Spleen (tissue), 7 donors: ENCODE data around the gene BBS9.

Source experiments
- CTCF ChIP-seq, 11 experiments: fragments of 200-600 bp in 7 of 11; fragments of 450-650 bp in 4 of 11; sonication (generic) in 4 of 11; IDR thresholded peaks in 8 of 11; conservative IDR thresholded peaks in 3 of 11; 1 replicate in 7 of 11; 2 replicates in 4 of 11; pipeline versions ENCODE4 v1.4.0 to v1.8.0; 2016 to 2021; ENCODE audit warnings: antibody characterized with exemption in 11 of 11, inconsistent platforms in 4 of 11, mild to moderate bottlenecking in 1 of 11
- POLR2A ChIP-seq, 3 donors: fragments of 450-650 bp; IDR thresholded peaks; one replicate each; pipeline ENCODE4 v1.5.1; 2017; ENCODE audit warnings: antibody characterized with exemption in 3 of 3, mild to moderate bottlenecking in 1 of 3
- donor health status: DM: no; HTN: no; CAD: no; lungs with moderate emphysema.
- donor health status: DM: no; HTN: no; CAD: no.
- donor health status: DM: no; HTN: no; CAD: no.

DNA sequence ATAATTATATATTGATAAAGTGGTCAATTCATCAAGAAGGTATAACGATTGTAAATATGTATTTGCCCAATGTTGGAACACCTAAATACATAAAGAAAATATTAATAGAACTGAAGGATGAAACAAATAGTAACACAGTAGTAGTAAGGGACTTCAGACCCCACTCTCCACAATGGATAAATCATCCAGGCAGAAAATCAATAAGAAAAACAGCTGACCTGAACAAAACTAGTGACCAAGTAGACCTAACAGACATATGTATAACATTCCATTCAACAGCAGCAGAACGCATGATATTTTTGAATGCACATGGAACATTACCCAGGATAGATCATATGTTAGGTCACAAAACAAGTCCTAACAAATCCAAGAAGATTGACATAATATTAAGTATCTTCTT, 489.9 kb downstream of the BBS9 start:
- TF ChIP-seq CTCF (IDR thresholded peaks at IDR 0.05 in 8 of 11, conservative IDR thresholded peaks at IDR 0.05 in 3 of 11) (no peak), POLR2A (IDR thresholded peaks at IDR 0.05) (no peak)
